HG02973 (cell line): ENCODE data around the gene OCIAD1.
"Not testable (repeated sequence)": the region's sequence is repeated elsewhere in the genome, so short reads cannot be mapped to it uniquely, and the experiment has no call there.

Source experiments
- ATAC-seq: cut with Tn5 transposase; IDR thresholded peaks from one replicate; pipeline ENCODE4 v1.9.1; 2021; ENCODE audit warnings: moderate library complexity; ENCODE audit not compliant: unreplicated experiment

Gene OCIAD1

GRCh38 chr4:48816971-48817370 is 13.9 kb upstream of the OCIAD1 start:
- ATAC-seq: no peak

DNA sequence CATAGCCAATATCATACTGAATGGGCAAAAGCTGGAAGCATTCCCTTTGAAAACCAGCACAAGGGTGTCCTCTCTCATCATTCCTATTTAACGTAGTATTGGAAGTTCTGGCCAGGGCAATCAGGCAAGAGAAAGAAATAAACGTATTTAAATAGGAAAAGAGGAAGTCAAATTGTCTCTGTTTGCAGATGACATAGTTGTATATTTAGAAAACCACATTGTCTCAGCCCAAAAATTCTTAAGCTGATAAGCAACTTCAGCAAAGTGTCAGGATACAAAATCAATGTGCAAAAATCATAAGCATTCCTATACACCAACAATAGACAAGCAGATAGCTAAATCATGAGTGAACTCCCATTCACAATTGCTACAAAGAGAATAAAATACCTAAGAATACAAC is 9.5 kb upstream of the OCIAD1 start:
- ATAC-seq: not testable (repeated sequence)

- ATAC-seq: no peak
These were observed 3.3 kb upstream of the OCIAD1 start for GRCh38 chr4:48827622-48828021.

DNA sequence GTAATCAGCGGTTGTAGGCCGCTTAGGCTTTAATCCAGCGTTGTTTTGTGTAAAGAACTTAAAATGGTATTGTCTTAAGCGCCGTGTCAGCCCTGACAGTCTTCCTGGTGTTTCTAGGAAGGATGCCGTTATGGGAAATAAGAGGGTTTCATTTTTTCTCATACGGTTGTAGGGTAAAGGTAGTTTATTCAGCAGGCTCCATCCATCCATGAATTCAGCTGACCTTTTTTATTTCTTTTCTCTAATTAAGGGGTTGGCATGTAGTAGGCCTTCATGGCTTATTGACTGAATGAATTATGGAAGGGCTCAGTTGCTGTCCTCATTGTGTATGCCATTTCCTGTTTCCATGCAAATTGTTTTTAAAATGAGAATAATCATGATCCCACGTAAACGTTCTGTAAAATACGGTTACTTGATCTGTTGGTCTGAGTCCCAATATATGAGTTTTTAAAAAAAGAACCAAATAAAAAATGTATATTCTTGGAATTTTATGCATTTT is 693 bp downstream of the OCIAD1 start:
- ATAC-seq: no peak

DNA sequence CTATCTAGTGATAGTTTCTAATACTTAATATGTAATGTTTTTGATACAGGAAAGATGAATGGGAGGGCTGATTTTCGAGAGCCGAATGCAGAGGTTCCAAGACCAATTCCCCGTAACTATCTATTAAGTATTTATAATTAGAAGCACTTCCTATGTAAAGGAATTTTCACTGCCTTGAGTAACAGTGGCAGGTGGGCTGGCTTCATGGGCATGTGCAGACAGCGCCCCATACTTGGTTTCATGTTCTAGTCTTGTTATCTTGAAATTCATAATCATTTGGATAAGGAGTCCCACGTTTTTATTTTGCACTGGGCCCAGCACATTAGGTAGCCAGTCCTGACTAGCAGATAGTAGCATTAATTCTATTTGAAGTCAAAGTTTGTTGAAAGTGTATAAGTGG is 1.7 kb downstream of the OCIAD1 start:
- no peak for ATAC-seq

- ATAC-seq: no peak
These were observed 5.8 kb downstream of the OCIAD1 start for GRCh38 chr4:48836658-48837057.

DNA sequence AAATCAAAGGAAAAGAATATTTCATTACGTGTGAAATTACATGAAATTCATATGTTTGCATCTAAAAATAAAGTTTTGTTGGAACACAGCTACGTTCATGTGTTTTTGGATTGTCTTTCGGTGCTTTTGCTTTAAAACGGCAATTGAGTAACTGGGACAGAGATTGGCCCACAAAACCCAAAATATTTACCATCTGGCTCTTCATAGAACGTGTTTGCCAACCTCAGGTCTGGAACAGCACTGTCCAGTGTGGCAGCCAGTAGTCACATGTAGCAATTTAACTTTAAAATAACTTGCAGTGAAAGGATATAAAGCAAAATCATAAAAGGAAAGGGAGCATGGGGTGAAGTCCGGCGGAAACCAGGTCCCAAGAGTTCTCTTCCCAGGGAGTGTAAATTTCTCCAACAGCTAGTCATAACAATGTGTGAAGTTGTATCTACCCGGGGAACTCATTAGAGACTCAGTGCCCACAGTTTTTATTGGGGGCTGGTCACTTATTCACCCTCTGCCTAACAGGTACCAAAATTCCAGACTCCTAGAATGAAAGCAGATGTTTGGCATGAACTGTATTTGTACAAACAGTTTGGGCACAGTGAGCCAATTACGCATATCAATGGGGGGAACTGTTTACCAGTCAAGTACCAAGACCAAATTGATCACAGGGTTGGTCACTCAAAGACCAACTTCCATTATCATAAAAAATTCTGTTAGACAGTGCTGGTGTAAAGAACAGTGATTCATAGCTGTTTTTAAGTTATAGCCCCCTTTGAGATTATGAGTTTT is 10.3 kb downstream of the OCIAD1 start:
- ATAC-seq: no peak

GRCh38 chr4:48844843-48845242 is 14.0 kb downstream of the OCIAD1 start:
- ATAC-seq: no peak

DNA sequence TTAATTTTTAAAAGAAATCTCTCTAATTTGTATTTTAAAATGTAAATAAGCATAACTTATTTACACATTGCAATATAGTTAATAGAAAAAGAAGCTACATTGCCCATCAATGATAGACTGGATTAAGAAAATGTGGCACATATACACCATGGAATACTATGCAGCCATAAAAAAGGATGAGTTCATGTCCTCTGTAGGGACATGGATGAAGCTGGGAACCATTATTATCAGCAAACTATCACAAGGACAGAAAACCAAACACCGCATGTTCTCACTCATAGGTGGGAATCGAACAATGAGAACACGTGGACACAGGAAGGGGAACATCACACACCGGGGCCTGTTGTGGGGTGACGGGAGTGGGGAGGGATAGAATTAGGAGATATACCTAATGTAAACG is 17.9 kb downstream of the OCIAD1 start:
- ATAC-seq: not testable (repeated sequence)

DNA sequence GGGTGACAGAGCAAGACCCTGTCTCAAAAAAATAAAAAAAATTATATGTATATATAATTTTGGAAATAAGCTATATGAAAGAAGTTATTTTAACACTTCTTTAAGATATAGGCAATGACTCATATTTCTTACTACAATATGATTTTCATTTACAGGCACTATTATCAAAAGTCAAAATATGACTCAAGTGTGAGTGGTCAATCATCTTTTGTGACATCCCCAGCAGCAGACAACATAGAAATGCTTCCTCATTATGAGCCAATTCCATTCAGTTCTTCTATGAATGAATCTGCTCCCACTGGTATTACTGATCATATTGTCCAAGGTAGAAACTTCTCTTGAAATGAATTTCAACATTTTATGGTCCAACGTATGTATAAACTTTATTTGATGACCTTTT is 20.8 kb downstream of the OCIAD1 start:
- ATAC-seq: no peak

GRCh38 chr4:48853604-48854394 is 22.9 kb downstream of the OCIAD1 start:
- ATAC-seq: no peak

DNA sequence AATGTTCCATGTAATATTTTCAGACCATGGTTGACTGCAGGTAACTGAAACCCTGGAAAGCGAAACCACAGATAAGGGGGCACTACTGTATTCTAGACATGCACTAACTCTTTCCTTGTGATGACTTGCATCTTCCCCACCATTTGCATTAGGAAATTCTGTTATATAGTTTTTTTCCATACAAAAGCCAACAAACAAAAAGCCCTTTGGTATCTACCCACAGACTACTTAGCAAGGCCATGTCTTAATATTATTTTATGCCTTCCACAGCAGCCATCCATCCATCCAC is 23.5 kb downstream of the OCIAD1 start:
- ATAC-seq: no peak

GRCh38 chr4:48854982-48855381 is 24.1 kb downstream of the OCIAD1 start:
- ATAC-seq: no peak

DNA sequence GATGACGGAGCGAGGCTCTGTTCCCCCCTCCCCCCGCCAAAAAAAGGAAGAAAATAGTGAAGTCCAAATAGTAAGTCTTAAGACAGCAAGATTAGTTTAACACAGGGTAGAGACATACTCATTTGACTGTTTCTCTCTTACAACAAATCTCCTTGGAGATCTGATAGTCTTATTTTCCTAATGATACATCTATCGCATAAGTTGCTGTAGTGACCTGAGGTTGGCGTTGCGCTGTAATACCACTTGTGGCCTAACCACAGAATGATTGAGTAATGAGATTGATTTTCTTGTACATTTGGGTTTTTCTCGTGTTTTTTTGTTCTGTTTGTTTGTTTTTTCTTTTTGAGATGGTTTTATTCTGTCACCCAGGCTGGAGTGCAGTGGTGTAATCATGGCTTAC is 27.2 kb downstream of the OCIAD1 start:
- no peak for ATAC-seq

GRCh38 chr4:48862038-48862437 is 31.1 kb downstream of the OCIAD1 start:
- no peak for ATAC-seq

DNA sequence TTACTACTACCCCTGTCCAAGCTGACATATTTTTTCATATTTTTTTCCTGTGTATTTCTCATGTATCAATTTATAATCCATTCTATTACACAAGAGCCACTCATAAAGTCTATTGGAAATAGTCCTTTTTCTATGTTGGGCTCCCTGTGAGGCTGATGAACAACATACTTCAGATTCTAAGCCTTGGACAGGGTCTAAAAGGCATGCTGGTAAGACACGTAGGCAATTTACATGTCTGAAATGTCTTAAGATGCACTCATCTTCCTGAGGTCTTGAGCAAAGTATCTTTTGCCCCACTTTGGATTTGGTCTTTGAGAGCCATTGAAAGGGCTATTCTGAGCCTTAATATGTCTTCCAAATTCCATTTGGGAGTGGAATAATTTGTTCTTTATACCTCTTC is 31.8 kb downstream of the OCIAD1 start:
- no peak for ATAC-seq

DNA sequence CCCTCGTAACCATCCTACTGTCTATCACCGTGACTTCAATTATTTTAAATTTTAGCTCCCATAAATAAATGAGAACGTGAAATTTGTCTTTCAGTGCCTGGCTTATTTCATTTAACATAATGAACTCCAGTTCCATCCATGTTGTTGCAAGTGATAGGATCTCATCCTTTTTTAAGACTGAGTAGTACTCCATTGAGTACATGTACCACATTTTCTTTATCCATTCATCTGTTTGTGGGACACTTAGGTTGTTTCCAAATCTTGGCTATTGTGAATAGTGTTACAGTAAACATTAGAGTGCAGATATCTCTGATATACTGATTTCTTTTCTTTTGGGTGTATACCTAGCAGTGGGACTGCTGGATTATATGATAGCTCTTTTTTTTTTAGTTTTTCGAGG is 32.8 kb downstream of the OCIAD1 start:
- no peak for ATAC-seq

DNA sequence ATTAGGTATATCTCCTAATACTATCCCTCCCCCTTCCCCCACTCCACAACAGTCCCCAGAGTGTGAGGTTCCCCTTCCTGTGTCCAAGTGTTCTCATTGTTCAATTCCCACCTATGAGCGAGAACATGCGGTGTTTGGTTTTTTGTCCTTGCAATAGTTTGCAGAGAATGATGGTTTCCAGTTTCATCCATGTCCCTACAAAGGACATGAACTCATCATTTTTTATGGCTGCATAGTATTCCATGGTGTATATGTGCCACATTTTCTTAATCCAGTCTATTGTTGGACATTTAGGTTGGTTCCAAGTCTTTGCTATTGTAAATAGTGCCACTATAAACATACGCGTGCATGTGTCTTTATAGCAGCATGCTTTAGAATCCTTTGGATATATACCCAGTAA is 33.8 kb downstream of the OCIAD1 start:
- not testable (repeated sequence) for ATAC-seq

- ATAC-seq: no peak
These were observed 47.1 kb downstream of the OCIAD1 start for GRCh38 chr4:48877827-48878535.

- no peak for ATAC-seq
These were observed 48.9 kb downstream of the OCIAD1 start for GRCh38 chr4:48879561-48880442.

- ATAC-seq: not testable (repeated sequence)
These were observed 50.8 kb downstream of the OCIAD1 start for GRCh38 chr4:48881646-48882045.
